GM23338 (cell line): Measurements from ENCODE around the gene GATAD2B.

ENCODE experiments used
- CREB1 ChIP-seq: fragments of 250-450 bp; sonication (Bioruptor Pico); IDR thresholded peaks from 2 replicates; pipeline ENCODE4 v1.5.0; 2020; ENCODE audit warnings: low read depth, mild to moderate bottlenecking, moderate library complexity
- CTCF ChIP-seq, 2 experiments: fragments of 200-600 bp in 1 of 2; sonication (generic) in 1 of 2; conservative IDR thresholded peaks; 2 replicates each; pipeline versions ENCODE4 v1.5.1 to v1.6.1; 2016 to 2017; ENCODE audit warnings: antibody characterized with exemption in 2 of 2, low read depth in 2 of 2, mild to moderate bottlenecking in 2 of 2, moderate library complexity in 1 of 2
- EZH2 ChIP-seq: fragments of 200-600 bp; sonication (generic); IDR thresholded peaks from one replicate; pipeline ENCODE4 v1.8.0; 2017; ENCODE audit warnings: antibody characterized with exemption, mild to moderate bottlenecking, low read depth; ENCODE audit not compliant: unreplicated experiment
- EZH2phosphoT487 ChIP-seq: fragments of 200-600 bp; sonication (generic); IDR thresholded peaks from one replicate; pipeline ENCODE4 v1.8.1; 2018; ENCODE audit warnings: antibody characterized with exemption; ENCODE audit not compliant: unreplicated experiment
- NANOG ChIP-seq: IDR thresholded peaks from 2 replicates; pipeline ENCODE4 v1.6.1; 2016; ENCODE audit warnings: antibody characterized with exemption, borderline replicate concordance
- POLR2AphosphoS5 ChIP-seq: IDR thresholded peaks from 2 replicates; pipeline ENCODE4 v1.6.1; 2016; ENCODE audit warnings: antibody characterized with exemption, low read depth
- REST ChIP-seq: IDR thresholded peaks from one replicate; pipeline ENCODE4 v1.6.1; 2018; ENCODE audit warnings: antibody characterized with exemption; ENCODE audit not compliant: unreplicated experiment
- ZNF114 ChIP-seq: fragments of 250-450 bp; sonication (Bioruptor Pico); IDR thresholded peaks from 2 replicates; pipeline ENCODE4 v1.5.0; 2020; ENCODE audit warnings: mild to moderate bottlenecking, moderate library complexity
- ZNF331 ChIP-seq: fragments of 250-450 bp; sonication (Bioruptor Pico); IDR thresholded peaks from 2 replicates; pipeline ENCODE4 v1.5.0; 2020; ENCODE audit warnings: low read depth, mild to moderate bottlenecking, moderate library complexity
- TF ChIP-seq, protein P1 (sequence below): IDR thresholded peaks from 2 replicates; pipeline ENCODE4 v1.6.1; 2016; ENCODE audit warnings: antibody characterized with exemption

GRCh38 chr1:153842006-153842471 is 80.7 kb downstream of the GATAD2B start:
- TF ChIP-seq CTCF (conservative IDR thresholded peaks at IDR 0.05; ENCODE audit: low read depth in 2 of 2) (no peak), EZH2 (no peak), ZNF114 (CRISPR knock-in tag) (no peak), POLR2AphosphoS5 (no peak), REST (no peak), EZH2phosphoT487 (no peak), CREB1 (CRISPR knock-in tag) (no peak), NANOG (no peak), ZNF331 (CRISPR knock-in tag) (no peak)
- TF ChIP-seq, protein P1, sequence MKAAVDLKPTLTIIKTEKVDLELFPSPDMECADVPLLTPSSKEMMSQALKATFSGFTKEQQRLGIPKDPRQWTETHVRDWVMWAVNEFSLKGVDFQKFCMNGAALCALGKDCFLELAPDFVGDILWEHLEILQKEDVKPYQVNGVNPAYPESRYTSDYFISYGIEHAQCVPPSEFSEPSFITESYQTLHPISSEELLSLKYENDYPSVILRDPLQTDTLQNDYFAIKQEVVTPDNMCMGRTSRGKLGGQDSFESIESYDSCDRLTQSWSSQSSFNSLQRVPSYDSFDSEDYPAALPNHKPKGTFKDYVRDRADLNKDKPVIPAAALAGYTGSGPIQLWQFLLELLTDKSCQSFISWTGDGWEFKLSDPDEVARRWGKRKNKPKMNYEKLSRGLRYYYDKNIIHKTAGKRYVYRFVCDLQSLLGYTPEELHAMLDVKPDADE, result no peak
